Endometrium (tissue), 2 donors: Measurements from ENCODE around the gene SLC17A5.
"Not testable (repeated sequence)": the region's sequence is repeated elsewhere in the genome, so short reads cannot be mapped to it uniquely, and the experiment has no call there.

Source experiments
- FAIRE-seq: peaks from 2 replicates; lab custom pipeline; 2012; peaks lifted over from hg19 to GRCh38; lab: Jason Lieb, UNC
- donor health status: control.
- donor health status: control.

SLC17A5 gene

GRCh38 chr6:73653571-73654424 is at the start of gene SLC17A5:
SLC17A5 (minus strand) TSS chr6:73653992; CDS start chr6:73653886, 106 bp downstream.
- FAIRE-seq = no peak

DNA sequence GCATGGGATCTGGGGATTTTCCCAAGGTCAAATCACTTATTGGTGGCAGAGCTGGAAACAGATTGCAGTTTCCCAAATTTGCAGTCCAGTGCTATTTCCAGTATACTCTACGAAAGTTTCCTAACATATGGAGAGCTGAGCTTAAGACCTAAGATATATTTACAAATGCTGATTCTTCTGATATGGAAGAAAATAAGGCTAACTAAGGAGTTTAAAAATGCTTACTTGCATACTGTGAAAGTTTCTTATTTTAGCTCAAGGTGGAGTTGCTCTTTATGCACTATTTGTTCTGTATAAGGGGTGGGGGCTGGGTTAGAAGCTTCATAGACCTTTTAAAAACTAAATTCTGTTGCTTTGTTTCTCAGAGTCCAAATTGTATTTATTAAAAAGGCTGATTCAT is 49.7 kb upstream of the SLC17A5 start:
- FAIRE-seq = no peak

DNA sequence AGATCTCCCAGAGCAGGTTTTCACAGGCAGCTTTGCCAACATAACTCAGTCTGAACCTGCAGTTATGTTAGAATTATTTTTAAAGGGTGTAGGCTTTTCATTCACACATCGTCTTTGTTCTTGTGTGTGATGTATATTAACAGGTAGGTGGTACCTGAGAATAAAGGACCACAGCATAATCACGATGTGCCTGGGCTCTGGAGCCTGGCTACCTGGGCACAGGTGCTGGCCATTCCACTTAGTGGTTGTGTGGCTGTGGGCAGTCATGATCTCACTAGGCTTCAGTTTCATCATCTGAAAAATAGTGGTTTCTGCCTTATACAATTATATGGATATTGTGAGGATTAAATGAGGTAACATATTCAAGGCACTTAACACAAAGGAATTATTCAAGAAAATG is 48.7 kb upstream of the SLC17A5 start:
- no peak for FAIRE-seq

GRCh38 chr6:73699676-73700459 is 46.1 kb upstream of the SLC17A5 start:
- no peak for FAIRE-seq

- no peak for FAIRE-seq
Observed at GRCh38 chr6:73696966-73697655, 43.3 kb upstream of the SLC17A5 start.

- FAIRE-seq = no peak
Observed at GRCh38 chr6:73695619-73696421, 42.0 kb upstream of the SLC17A5 start, which contains the start of gene CD109. CD109 (plus strand) TSS chr6:73696203; CDS start chr6:73696216, 13 bp downstream.

GRCh38 chr6:73694711-73695411 is 41.1 kb upstream of the SLC17A5 start:
- FAIRE-seq = no peak

GRCh38 chr6:73691512-73691911 is 37.7 kb upstream of the SLC17A5 start:
- FAIRE-seq = no peak

DNA sequence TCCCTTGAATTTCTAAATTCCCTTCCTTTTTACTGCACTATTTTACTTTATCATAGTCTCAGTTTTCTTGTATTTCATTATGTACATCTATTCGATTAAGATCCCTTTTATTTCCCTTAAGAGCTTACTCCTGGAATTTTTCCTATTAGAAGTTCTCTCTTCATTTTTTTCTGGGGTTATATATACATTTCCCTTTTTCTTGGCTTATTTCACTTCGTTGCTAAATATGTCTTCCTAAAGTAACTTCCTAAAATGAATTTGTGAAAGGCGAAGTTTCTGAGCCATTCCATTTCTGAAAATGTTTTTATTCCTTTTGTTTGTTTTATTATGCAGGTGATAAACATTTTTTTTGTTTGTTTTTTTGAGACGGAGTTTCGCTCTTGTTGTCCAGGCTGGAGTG is 36.3 kb upstream of the SLC17A5 start:
- FAIRE-seq = no peak

DNA sequence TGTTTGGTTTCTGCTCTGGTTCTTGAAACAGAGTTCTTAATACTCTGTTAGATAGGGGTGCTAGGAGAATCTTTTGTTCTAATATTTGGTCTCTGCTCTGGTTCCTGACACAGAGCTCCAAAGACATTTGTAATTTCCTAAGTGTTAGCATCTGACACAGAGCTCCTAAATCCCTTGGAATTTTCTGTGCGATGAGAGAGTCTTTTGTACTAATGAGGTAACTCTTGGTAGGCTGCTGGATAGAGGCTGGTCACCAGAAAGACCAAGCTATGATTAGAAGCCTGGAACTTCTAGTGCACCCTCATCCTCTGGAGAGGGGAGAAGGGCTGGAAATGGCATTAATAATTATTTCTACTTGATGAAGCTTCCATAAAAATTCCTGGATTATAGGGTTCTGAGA is 34.6 kb upstream of the SLC17A5 start:
- no peak for FAIRE-seq

DNA sequence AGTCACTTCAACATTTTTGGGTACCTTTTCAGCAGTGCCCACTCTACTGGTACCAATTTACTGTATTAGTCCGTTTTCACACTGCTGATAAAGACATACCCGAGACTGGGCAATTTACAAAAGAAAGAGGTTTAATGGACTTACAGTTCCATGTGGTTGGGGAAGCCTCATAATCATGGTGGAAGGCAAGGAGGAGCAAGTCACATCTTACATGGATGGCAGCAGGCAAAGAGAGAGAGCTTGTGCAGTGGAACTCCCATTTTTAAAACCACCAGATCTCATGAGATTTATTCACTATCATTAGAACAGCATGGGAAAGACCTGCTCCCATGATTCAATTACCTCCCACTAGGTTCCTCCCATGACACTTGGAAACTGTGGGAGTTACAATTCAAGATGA is 29.8 kb upstream of the SLC17A5 start:
- not testable (repeated sequence) for FAIRE-seq

- no peak for FAIRE-seq
Observed at GRCh38 chr6:73680289-73680918, 26.6 kb upstream of the SLC17A5 start.

GRCh38 chr6:73679846-73680245 is 26.1 kb upstream of the SLC17A5 start:
- not testable (repeated sequence) for FAIRE-seq

- FAIRE-seq = no peak
Observed at GRCh38 chr6:73679009-73679408, 25.2 kb upstream of the SLC17A5 start.

- peak; percentile 23 for FAIRE-seq
Observed at GRCh38 chr6:73675466-73676098, 21.8 kb upstream of the SLC17A5 start.

DNA sequence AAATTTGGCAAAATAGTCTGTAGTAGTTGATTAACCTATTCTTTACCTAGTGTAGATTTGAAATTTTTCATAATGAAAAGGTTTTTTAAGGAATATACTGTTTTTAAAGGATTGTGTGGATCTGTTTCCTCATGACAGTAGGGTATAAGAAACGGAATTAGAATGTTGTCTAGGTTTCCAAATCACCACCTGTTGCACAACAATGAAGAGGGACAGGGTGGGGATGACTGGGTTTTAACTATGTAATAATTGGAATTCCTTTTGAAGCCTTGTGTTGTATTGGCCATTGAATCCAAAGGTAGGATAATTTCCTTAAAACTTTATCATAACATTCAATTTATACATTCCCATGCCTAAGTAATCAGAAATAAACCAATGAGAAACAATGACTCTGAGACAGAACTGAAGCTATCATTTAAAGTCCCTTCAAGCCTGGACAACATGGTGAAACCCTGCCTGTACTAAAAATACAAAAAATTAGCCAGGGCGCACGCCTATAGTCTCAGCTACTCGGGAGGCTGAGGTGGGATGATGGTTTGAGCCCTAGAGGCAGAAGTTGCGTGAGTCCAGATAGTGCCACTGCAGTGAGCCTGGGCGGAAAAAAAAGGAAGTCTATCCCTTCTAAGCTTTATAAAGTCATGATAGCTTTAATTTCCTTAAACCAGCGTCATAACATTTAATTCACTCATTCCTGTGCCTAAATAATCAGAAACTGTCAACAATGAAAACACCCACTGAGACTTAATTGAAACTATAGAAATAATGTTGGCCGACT is 18.3 kb upstream of the SLC17A5 start:
- FAIRE-seq = no peak

DNA sequence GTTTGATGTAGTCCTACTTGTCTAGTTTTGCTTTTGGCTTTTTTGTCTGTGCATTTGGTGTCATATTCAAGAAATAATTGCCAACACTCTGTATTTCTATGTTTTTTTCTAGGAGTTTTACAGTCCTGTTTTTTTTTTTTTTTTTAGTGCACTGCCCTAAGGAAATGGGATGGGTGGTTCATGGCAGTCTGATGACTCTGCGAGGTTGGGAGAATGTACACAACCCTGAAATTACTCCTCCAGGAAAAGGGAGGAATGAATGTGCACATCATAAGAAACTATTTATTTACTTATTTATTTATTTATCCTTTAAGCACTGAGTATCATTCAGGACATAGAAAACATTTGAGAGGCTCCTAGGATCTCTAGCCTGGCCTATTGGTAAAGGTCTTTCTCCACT is 15.2 kb upstream of the SLC17A5 start:
- FAIRE-seq = no peak

- FAIRE-seq = no peak
Observed at GRCh38 chr6:73667798-73668197, 14.0 kb upstream of the SLC17A5 start.

- FAIRE-seq = no peak
Observed at GRCh38 chr6:73666393-73666792, 12.6 kb upstream of the SLC17A5 start.
